ENCODE measurements around the gene TLCD3B. TPM values are rescaled to one million over a fixed set of nuclear protein-coding genes. Genes with fewer than 3 reads are reported as not detected.
A peak's percentile ranks its signal among the peaks of the same experiment; 100 is the strongest.

The TLCD3B gene
- total RNA-seq, 1 donor from 2014 or later = 1.4 TPM

GRCh38 chr16:30003670-30004423 is 27.2 kb downstream of the TLCD3B start:
- FAIRE-seq (no peak), DNase-seq (ENCODE audit: low read depth) (no peak)
- no peak overlapping the region for H3K27ac ChIP-seq (ENCODE audit: low read depth, low read length)
- H3K27ac Mint-ChIP-seq (ENCODE audit: unreplicated experiment) = no peak overlapping the region
- peaks cover 7% of the 10 kb centered on the region for H3K36me3 Mint-ChIP-seq (ENCODE audit: low read depth, unreplicated experiment)
- no peak overlapping the region for H3K4me3 Mint-ChIP-seq (ENCODE audit: unreplicated experiment)
- H3K9ac ChIP-seq (ENCODE audit: low read length) = no peak overlapping the region
- H3K27me3 Mint-ChIP-seq (ENCODE audit: low read depth, unreplicated experiment) = peaks cover 8% of the 10 kb centered on the region
- no peak overlapping the region for H3K4me2 ChIP-seq (ENCODE audit: low read length)
- H3K9me3 ChIP-seq (ENCODE audit: insufficient read depth, low read depth, low read length) = no peaks in the 10 kb centered on the region
- peaks cover 23% of the 10 kb centered on the region for H4K20me1 ChIP-seq (ENCODE audit: insufficient read depth, low read length)
- H2AFZ ChIP-seq (ENCODE audit: low read depth, low read length) = no peak overlapping the region
- H3K27me3 ChIP-seq (ENCODE audit: insufficient read depth, low read length) = no peaks in the 10 kb centered on the region
- H3K4me3 ChIP-seq (ENCODE audit: insufficient read depth, low read depth, low read length) = no peak overlapping the region
- no peaks in the 10 kb centered on the region for H3K4me1 ChIP-seq (ENCODE audit: insufficient read depth, low read length)
- H3K36me3 ChIP-seq (ENCODE audit: insufficient read depth, low read length) = no peaks in the 10 kb centered on the region
- H3K4me1 Mint-ChIP-seq (ENCODE audit: low read depth, unreplicated experiment) = no peaks in the 10 kb centered on the region
- no peak for TF ChIP-seq EZH2 (IDR thresholded peaks at IDR 0.05; ENCODE audit: insufficient read depth, low read length)
- TF ChIP-seq CTCF (IDR thresholded peaks at IDR 0.05; ENCODE audit: insufficient read depth, low read depth, low read length) = no peak
- H3K79me2 ChIP-seq (ENCODE audit: insufficient read depth, low read length) = peaks cover 2% of the 10 kb centered on the region
- H3K9me3 Mint-ChIP-seq (ENCODE audit: unreplicated experiment) = no peaks in the 10 kb centered on the region

- H3K36me3 ChIP-seq (ENCODE audit: insufficient read depth, low read length) = peaks cover 4% of the 10 kb centered on the region
- Mint-ChIP-seq H3K27ac (ENCODE audit: unreplicated experiment) (no peak overlapping the region), H3K4me3 (ENCODE audit: unreplicated experiment) (peak overlapping the region; percentile 28), H3K27me3 (ENCODE audit: low read depth, unreplicated experiment) (peaks cover 2% of the 10 kb centered on the region), H3K36me3 (ENCODE audit: low read depth, unreplicated experiment) (peaks cover 7% of the 10 kb centered on the region), H3K9me3 (ENCODE audit: unreplicated experiment) (no peaks in the 10 kb centered on the region), H3K4me1 (ENCODE audit: low read depth, unreplicated experiment) (no peaks in the 10 kb centered on the region)
- no peak overlapping the region for H2AFZ ChIP-seq (ENCODE audit: low read depth, low read length)
- TF ChIP-seq EZH2 (IDR thresholded peaks at IDR 0.05; ENCODE audit: insufficient read depth, low read length) (no peak), CTCF (IDR thresholded peaks at IDR 0.05; ENCODE audit: insufficient read depth, low read depth, low read length) (no peak)
- peaks cover 4% of the 10 kb centered on the region for H3K79me2 ChIP-seq (ENCODE audit: insufficient read depth, low read length)
- no peaks in the 10 kb centered on the region for H3K27me3 ChIP-seq (ENCODE audit: insufficient read depth, low read length)
- no peak overlapping the region for H3K4me3 ChIP-seq (ENCODE audit: insufficient read depth, low read depth, low read length)
- FAIRE-seq (no peak), DNase-seq (ENCODE audit: low read depth) (no peak)
- H3K9me3 ChIP-seq (ENCODE audit: insufficient read depth, low read depth, low read length) = no peaks in the 10 kb centered on the region
- H4K20me1 ChIP-seq (ENCODE audit: insufficient read depth, low read length) = peaks cover 23% of the 10 kb centered on the region
- no peak overlapping the region for H3K9ac ChIP-seq (ENCODE audit: low read length)
- no peak overlapping the region for H3K27ac ChIP-seq (ENCODE audit: low read depth, low read length)
- H3K4me2 ChIP-seq (ENCODE audit: low read length) = no peak overlapping the region
- no peaks in the 10 kb centered on the region for H3K4me1 ChIP-seq (ENCODE audit: insufficient read depth, low read length)
Measured at GRCh38 chr16:30002614-30003346, 28.3 kb downstream of the TLCD3B start.
